ENCODE measurements around the gene KCNAB1.

Gene KCNAB1

DNA sequence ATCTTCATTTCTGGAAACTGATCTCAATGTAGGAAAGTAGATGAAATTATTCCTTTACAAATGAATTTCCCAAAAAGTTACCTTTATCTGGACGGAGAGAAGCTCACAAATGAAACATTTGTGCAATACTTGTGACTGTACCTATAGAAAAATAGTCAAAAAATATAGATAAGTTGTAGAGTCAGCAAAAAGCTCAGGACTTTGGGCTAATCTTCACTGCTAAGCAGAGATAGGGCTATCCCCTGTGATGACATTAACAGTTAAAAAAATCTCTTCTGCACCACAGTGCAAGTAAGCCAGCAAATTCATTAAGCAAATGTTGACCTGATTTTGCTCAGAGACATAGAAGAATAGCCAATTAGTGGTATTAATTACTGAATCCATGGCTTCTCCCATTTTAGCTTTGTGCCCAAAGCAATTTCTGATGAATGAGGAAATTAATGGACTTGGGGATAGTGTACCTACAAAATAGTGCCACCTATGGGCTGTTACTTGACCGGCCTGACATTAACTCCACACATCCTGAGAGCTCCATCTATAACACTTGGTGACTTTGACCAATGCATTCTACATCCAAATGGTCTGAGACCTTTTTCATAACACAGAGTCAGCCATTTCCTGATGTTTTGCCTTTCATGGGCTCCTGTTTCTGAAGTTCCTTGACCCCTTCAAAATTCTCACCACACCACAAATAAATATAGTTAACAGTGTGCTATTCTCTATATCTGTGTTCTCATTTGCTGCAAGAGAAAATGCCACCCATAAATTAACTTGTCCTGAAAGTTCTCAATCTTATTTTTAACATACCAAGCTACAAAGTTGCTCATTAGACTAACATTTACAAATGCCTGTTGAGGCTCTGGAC is 329.6 kb downstream of the KCNAB1 start:
- Histone ChIP-seq H3K9ac (ENCODE audit: low read depth in 1 of 2, low read length in 2 of 2) (no peak overlapping the region), H3K36me3 (ENCODE audit: control insufficient read depth in 1 of 2, insufficient read depth in 2 of 2, low read length in 2 of 2) (no peaks in the 10 kb centered on the region), H3K27ac (ENCODE audit: low read depth, low read length) (no peak overlapping the region), H3K9me3 (ENCODE audit: control insufficient read depth in 1 of 2, low read length in 2 of 2) (no peaks in the 10 kb centered on the region), H3K4me3 (ENCODE audit: low read depth in 1 of 2, low read length in 2 of 2) (no peak overlapping the region), H3K4me1 (ENCODE audit: control insufficient read depth in 1 of 2, insufficient read depth in 2 of 2, low read length in 2 of 2) (no peaks in the 10 kb centered on the region), H3K27me3 (ENCODE audit: control insufficient read depth in 1 of 2, insufficient read depth in 2 of 2, low read length in 2 of 2) (no peaks in the 10 kb centered on the region)

DNA sequence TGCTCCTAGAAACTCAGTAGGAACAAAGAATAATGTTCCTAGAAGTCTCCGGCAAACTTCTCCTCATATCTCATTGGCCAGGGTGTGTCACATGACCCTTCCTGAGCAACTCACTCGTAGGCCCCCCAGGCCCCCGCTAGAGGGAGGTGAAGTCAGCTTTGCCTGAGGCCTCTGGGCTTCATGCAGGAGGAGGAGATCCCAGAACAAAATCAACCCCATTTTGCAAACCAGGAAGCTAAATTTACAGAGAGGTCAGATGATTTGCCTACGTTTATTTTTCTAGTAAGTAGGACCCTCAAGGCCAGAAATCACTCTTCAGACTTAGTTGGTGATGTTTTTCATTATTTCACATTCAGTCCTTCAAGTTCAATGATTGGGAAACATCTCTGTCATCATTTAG is 335.5 kb downstream of the KCNAB1 start:
- Histone ChIP-seq H3K4me3 (ENCODE audit: low read depth in 1 of 2, low read length in 2 of 2) (no peak overlapping the region), H3K27ac (ENCODE audit: low read depth, low read length) (no peak overlapping the region), H3K36me3 (ENCODE audit: control insufficient read depth in 1 of 2, insufficient read depth in 2 of 2, low read length in 2 of 2) (no peaks in the 10 kb centered on the region), H3K9ac (ENCODE audit: low read depth in 1 of 2, low read length in 2 of 2) (no peak overlapping the region), H3K9me3 (ENCODE audit: control insufficient read depth in 1 of 2, low read length in 2 of 2) (no peaks in the 10 kb centered on the region), H3K27me3 (ENCODE audit: control insufficient read depth in 1 of 2, insufficient read depth in 2 of 2, low read length in 2 of 2) (no peaks in the 10 kb centered on the region), H3K4me1 (ENCODE audit: control insufficient read depth in 1 of 2, insufficient read depth in 2 of 2, low read length in 2 of 2) (no peaks in the 10 kb centered on the region)

DNA sequence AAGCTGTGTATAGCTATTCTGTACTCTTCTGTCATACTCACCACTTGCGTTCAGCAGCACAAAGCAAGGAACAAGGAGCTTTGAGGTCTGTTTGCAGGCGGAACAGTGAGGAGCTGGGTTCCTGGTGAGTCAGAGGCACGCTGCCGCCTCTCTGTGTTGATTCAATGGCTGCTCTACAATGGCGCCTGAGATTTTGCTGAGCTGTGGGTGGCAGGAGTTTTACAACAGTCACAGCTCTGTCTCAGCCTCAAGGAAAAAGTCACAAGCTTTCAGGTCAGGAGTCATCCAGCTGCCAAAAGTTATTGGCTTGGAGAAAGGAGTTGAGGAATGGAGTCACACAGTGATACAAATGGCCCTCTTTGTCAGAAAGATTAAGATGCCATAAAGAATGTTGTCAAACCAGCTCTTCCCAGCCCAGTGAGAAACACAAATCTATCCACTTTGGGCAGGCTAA is 336.4 kb downstream of the KCNAB1 start:
- Histone ChIP-seq H3K27ac (ENCODE audit: low read depth, low read length) (no peak overlapping the region), H3K27me3 (ENCODE audit: control insufficient read depth in 1 of 2, insufficient read depth in 2 of 2, low read length in 2 of 2) (no peaks in the 10 kb centered on the region), H3K4me1 (ENCODE audit: control insufficient read depth in 1 of 2, insufficient read depth in 2 of 2, low read length in 2 of 2) (no peaks in the 10 kb centered on the region), H3K36me3 (ENCODE audit: control insufficient read depth in 1 of 2, insufficient read depth in 2 of 2, low read length in 2 of 2) (no peaks in the 10 kb centered on the region), H3K9me3 (ENCODE audit: control insufficient read depth in 1 of 2, low read length in 2 of 2) (no peaks in the 10 kb centered on the region), H3K9ac (ENCODE audit: low read depth in 1 of 2, low read length in 2 of 2) (no peak overlapping the region), H3K4me3 (ENCODE audit: low read depth in 1 of 2, low read length in 2 of 2) (no peak overlapping the region)

DNA sequence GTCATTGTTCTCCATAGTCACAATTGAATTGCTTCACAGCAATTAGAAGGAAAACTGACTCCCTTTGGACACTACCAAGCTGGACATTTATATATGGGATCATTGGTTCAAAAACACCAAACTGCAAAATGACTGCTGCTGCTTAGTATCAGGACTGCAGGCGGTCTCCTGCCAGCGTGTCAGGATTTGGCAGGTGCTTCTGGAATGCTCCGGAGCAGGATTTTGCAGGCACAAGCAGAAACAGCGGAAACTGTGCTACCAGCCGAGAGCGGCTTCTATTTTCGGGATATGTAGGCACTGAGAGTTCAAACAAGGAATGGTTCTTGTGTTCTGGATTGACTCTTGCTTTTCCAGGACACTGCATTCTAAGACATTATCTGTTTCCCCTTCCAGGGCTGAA is 339.1 kb downstream of the KCNAB1 start:
- Histone ChIP-seq H3K36me3 (ENCODE audit: control insufficient read depth in 1 of 2, insufficient read depth in 2 of 2, low read length in 2 of 2) (no peaks in the 10 kb centered on the region), H3K4me1 (ENCODE audit: control insufficient read depth in 1 of 2, insufficient read depth in 2 of 2, low read length in 2 of 2) (no peaks in the 10 kb centered on the region), H3K9me3 (ENCODE audit: control insufficient read depth in 1 of 2, low read length in 2 of 2) (no peaks in the 10 kb centered on the region)

DNA sequence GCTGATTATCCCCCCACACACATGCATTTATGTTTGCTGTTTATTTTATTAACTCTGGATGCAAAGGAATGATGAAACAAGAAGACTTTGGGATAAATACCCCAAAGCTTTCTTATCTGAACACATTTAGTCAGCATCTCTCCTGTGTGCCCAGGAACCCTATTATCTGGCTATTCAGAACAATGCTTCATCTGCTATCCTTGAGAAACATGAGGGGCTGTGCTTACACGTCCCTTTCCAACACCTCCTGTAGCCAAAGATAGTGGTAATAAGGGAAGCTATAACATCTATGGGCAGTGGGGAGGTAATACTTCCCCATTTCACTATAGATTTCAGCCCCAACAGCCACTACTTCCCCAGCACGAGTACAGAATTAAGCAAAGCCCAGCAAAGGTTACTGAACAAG is 339.8 kb downstream of the KCNAB1 start:
- Histone ChIP-seq H3K4me3 (ENCODE audit: low read depth in 1 of 2, low read length in 2 of 2) (no peak overlapping the region), H3K9ac (ENCODE audit: low read depth in 1 of 2, low read length in 2 of 2) (no peak overlapping the region), H3K27me3 (ENCODE audit: control insufficient read depth in 1 of 2, insufficient read depth in 2 of 2, low read length in 2 of 2) (no peaks in the 10 kb centered on the region), H3K9me3 (ENCODE audit: control insufficient read depth in 1 of 2, low read length in 2 of 2) (no peaks in the 10 kb centered on the region), H3K27ac (ENCODE audit: low read depth, low read length) (no peak overlapping the region), H3K4me1 (ENCODE audit: control insufficient read depth in 1 of 2, insufficient read depth in 2 of 2, low read length in 2 of 2) (no peaks in the 10 kb centered on the region), H3K36me3 (ENCODE audit: control insufficient read depth in 1 of 2, insufficient read depth in 2 of 2, low read length in 2 of 2) (no peaks in the 10 kb centered on the region)

More for the DNA sequence above, 339.1 kb downstream of the KCNAB1 start:
- Histone ChIP-seq H3K4me3 (ENCODE audit: low read depth in 1 of 2, low read length in 2 of 2) (no peak overlapping the region), H3K27me3 (ENCODE audit: control insufficient read depth in 1 of 2, insufficient read depth in 2 of 2, low read length in 2 of 2) (no peaks in the 10 kb centered on the region), H3K9ac (ENCODE audit: low read depth in 1 of 2, low read length in 2 of 2) (no peak overlapping the region), H3K27ac (ENCODE audit: low read depth, low read length) (no peak overlapping the region)

DNA sequence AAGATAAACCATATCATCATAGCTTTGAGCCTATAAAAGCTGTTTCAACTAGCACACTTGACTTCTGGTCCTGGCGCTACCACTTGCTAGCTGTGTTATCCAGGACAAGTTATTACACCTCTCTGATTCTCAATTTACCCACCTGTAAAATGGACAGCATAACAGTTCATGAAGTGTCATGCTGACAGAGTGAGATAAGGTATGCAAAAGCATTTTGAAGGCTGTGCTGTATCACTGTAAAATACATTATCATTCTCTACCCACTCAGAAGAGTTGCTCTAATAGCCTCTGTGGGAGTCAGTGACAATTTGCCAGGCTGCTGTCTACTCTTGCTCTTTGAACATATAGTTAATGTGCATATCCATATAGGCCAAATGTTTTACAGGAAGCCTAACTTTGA is 341.5 kb downstream of the KCNAB1 start:
- H3K27ac ChIP-seq (ENCODE audit: low read depth, low read length): no peak overlapping the region
- H3K4me3 ChIP-seq (ENCODE audit: low read depth in 1 of 2, low read length in 2 of 2): no peak overlapping the region
- no peaks in the 10 kb centered on the region for H3K9me3 ChIP-seq (ENCODE audit: control insufficient read depth in 1 of 2, low read length in 2 of 2)
- no peak overlapping the region for H3K9ac ChIP-seq (ENCODE audit: low read depth in 1 of 2, low read length in 2 of 2)
- H3K4me1 ChIP-seq (ENCODE audit: control insufficient read depth in 1 of 2, insufficient read depth in 2 of 2, low read length in 2 of 2): no peaks in the 10 kb centered on the region
- H3K36me3 ChIP-seq (ENCODE audit: control insufficient read depth in 1 of 2, insufficient read depth in 2 of 2, low read length in 2 of 2): no peaks in the 10 kb centered on the region
- H3K27me3 ChIP-seq (ENCODE audit: control insufficient read depth in 1 of 2, insufficient read depth in 2 of 2, low read length in 2 of 2): no peaks in the 10 kb centered on the region

DNA sequence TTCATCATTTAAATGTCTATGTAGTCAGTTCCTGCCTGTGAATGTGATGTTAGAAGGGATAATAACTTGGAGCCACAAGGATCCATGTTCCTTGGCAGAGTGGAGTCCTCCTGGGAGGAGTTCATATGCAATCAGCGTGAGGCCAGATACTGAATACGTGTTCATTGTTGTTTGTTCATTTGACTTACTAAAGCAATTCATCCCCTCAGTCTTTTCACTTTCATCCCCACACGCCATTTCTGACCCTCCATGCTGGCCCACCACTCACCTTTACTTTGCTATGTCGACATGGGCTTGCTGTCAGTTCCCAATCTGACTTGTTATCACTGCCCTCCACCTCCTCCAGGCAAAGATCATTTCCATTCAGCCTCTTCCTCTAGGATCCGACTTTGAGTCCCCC is 342.7 kb downstream of the KCNAB1 start:
- Histone ChIP-seq H3K9me3 (ENCODE audit: control insufficient read depth in 1 of 2, low read length in 2 of 2) (no peaks in the 10 kb centered on the region), H3K36me3 (ENCODE audit: control insufficient read depth in 1 of 2, insufficient read depth in 2 of 2, low read length in 2 of 2) (no peaks in the 10 kb centered on the region), H3K27me3 (ENCODE audit: control insufficient read depth in 1 of 2, insufficient read depth in 2 of 2, low read length in 2 of 2) (no peaks in the 10 kb centered on the region), H3K4me3 (ENCODE audit: low read depth in 1 of 2, low read length in 2 of 2) (no peak overlapping the region), H3K27ac (ENCODE audit: low read depth, low read length) (no peak overlapping the region), H3K4me1 (ENCODE audit: control insufficient read depth in 1 of 2, insufficient read depth in 2 of 2, low read length in 2 of 2) (no peaks in the 10 kb centered on the region), H3K9ac (ENCODE audit: low read depth in 1 of 2, low read length in 2 of 2) (no peak overlapping the region)

DNA sequence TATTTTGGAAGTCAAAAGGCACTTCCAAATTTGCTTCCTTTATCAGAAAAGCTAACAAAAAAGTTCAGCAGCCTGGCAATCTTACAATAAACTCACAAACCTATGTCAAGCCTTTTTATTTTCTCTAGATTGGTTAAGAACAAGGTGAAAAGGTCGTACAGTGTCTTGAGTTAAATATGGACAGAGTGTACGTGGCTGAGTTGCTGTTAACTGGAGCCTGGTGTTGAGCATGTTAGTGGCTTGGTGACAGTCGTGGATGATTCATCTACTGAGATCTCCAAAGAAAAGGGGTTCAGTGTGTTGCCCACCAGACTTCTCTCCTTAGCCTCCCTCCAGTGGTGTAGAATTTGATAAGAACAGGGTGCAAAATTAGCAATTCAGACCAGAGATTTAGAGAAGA is 344.8 kb downstream of the KCNAB1 start:
- Histone ChIP-seq H3K9ac (ENCODE audit: low read depth in 1 of 2, low read length in 2 of 2) (no peak overlapping the region), H3K36me3 (ENCODE audit: control insufficient read depth in 1 of 2, insufficient read depth in 2 of 2, low read length in 2 of 2) (no peaks in the 10 kb centered on the region), H3K4me3 (ENCODE audit: low read depth in 1 of 2, low read length in 2 of 2) (no peak overlapping the region), H3K27ac (ENCODE audit: low read depth, low read length) (no peak overlapping the region), H3K9me3 (ENCODE audit: control insufficient read depth in 1 of 2, low read length in 2 of 2) (no peaks in the 10 kb centered on the region), H3K27me3 (ENCODE audit: control insufficient read depth in 1 of 2, insufficient read depth in 2 of 2, low read length in 2 of 2) (no peaks in the 10 kb centered on the region), H3K4me1 (ENCODE audit: control insufficient read depth in 1 of 2, insufficient read depth in 2 of 2, low read length in 2 of 2) (no peaks in the 10 kb centered on the region)

DNA sequence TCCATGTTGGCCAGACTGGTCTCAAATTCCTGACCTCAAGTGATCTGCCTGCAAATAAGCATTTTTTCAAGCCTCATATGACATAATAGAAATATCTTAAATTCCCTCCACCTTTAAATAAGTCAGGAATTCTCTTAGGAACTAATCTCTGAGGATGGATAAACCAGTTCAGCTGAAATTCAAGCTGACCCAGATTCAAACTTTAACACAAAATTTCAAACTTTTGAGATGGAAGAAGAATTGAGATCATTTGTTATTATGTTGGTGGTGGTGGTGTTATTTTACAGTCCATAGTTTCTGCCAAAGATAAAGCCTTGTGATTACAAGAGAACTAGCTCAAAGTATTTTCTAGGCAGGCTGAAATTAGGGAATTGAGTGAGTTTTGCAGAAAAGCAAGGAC is 349.1 kb downstream of the KCNAB1 start:
- H3K4me1 ChIP-seq (ENCODE audit: control insufficient read depth in 1 of 2, insufficient read depth in 2 of 2, low read length in 2 of 2): no peaks in the 10 kb centered on the region
- no peak overlapping the region for H3K27ac ChIP-seq (ENCODE audit: low read depth, low read length)
- H3K4me3 ChIP-seq (ENCODE audit: low read depth in 1 of 2, low read length in 2 of 2): no peak overlapping the region
- no peaks in the 10 kb centered on the region for H3K36me3 ChIP-seq (ENCODE audit: control insufficient read depth in 1 of 2, insufficient read depth in 2 of 2, low read length in 2 of 2)
- H3K9ac ChIP-seq (ENCODE audit: low read depth in 1 of 2, low read length in 2 of 2): no peak overlapping the region
- H3K9me3 ChIP-seq (ENCODE audit: control insufficient read depth in 1 of 2, low read length in 2 of 2): no peaks in the 10 kb centered on the region
- no peaks in the 10 kb centered on the region for H3K27me3 ChIP-seq (ENCODE audit: control insufficient read depth in 1 of 2, insufficient read depth in 2 of 2, low read length in 2 of 2)

DNA sequence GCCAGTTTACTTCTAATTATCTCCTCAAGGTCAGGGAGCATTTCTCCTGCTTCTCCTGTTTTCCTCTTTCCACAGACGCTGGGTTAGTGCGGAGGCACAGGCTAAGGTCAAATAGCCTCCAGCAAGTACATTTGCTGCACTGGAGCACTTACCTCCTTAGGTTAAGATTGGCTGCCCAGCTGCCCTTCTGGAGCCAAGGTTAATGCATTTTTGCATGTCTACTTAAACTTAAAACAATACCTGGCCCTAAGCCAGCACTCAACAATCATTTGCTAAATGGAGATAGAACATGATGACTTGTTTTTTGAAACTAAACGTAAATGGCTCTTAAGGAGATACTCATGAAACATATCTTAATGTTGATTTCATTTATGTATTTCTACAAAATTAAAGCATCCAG is 351.1 kb downstream of the KCNAB1 start:
- H3K9me3 ChIP-seq (ENCODE audit: control insufficient read depth in 1 of 2, low read length in 2 of 2): no peaks in the 10 kb centered on the region
- no peaks in the 10 kb centered on the region for H3K4me1 ChIP-seq (ENCODE audit: control insufficient read depth in 1 of 2, insufficient read depth in 2 of 2, low read length in 2 of 2)
- no peak overlapping the region for H3K4me3 ChIP-seq (ENCODE audit: low read depth in 1 of 2, low read length in 2 of 2)
- no peaks in the 10 kb centered on the region for H3K36me3 ChIP-seq (ENCODE audit: control insufficient read depth in 1 of 2, insufficient read depth in 2 of 2, low read length in 2 of 2)
- no peak overlapping the region for H3K9ac ChIP-seq (ENCODE audit: low read depth in 1 of 2, low read length in 2 of 2)
- no peak overlapping the region for H3K27ac ChIP-seq (ENCODE audit: low read depth, low read length)
- no peaks in the 10 kb centered on the region for H3K27me3 ChIP-seq (ENCODE audit: control insufficient read depth in 1 of 2, insufficient read depth in 2 of 2, low read length in 2 of 2)
